Stimulated activated CD8-positive, alpha-beta memory T cell treated with anti-CD3 and anti-CD28 coated beads, Interleukin-12 subunit alpha, Interleukin-12 subunit beta, amount 100 ng/mL, for 24 hours (primary cell): Measurements from ENCODE around the gene SNX2.
"Not testable (repeated sequence)": the region's sequence is repeated elsewhere in the genome, so short reads cannot be mapped to it uniquely, and the experiment has no call there.

Experiments used
- DNase-seq: peaks from one replicate; pipeline ENCODE4 v3.0.0-alpha.2; 2020; ENCODE audit errors: extremely low read depth

The SNX2 gene

GRCh38 chr5:122844136-122844909 is 69.4 kb downstream of the SNX2 start:
- DNase-seq = no peak

- DNase-seq = no peak
These were observed 70.0 kb downstream of the SNX2 start for GRCh38 chr5:122844910-122845228.

- peak; percentile 23 for DNase-seq
These were observed 70.6 kb downstream of the SNX2 start, which contains the start of gene SNX24 for GRCh38 chr5:122845229-122846050. Gene SNX24 (plus strand): TSS chr5:122845613. CDS start chr5:122845634, 21 bp downstream.

- DNase-seq = no peak
These were observed 71.2 kb downstream of the SNX2 start for GRCh38 chr5:122846051-122846550.

- DNase-seq = no peak
These were observed 72.8 kb downstream of the SNX2 start for GRCh38 chr5:122847687-122848081.

GRCh38 chr5:122849771-122850170 is 74.9 kb downstream of the SNX2 start:
- no peak for DNase-seq

- DNase-seq = not testable (repeated sequence)
These were observed 82.7 kb downstream of the SNX2 start for GRCh38 chr5:122857538-122857937.

GRCh38 chr5:122858451-122858850 is 83.6 kb downstream of the SNX2 start:
- DNase-seq = no peak

GRCh38 chr5:122863240-122863639 is 88.4 kb downstream of the SNX2 start:
- no peak for DNase-seq

- no peak for DNase-seq
These were observed 88.8 kb downstream of the SNX2 start for GRCh38 chr5:122863721-122864120.

- no peak for DNase-seq
These were observed 89.5 kb downstream of the SNX2 start for GRCh38 chr5:122864400-122864799.

- DNase-seq = no peak
These were observed 90.0 kb downstream of the SNX2 start for GRCh38 chr5:122864842-122865241.

- no peak for DNase-seq
These were observed 95.5 kb downstream of the SNX2 start for GRCh38 chr5:122870219-122870856.

- no peak for DNase-seq
These were observed 96.8 kb downstream of the SNX2 start for GRCh38 chr5:122871661-122872060.

- DNase-seq = no peak
These were observed 99.4 kb downstream of the SNX2 start for GRCh38 chr5:122874179-122874875.

GRCh38 chr5:122877518-122877917 is 102.6 kb downstream of the SNX2 start:
- DNase-seq = no peak

- no peak for DNase-seq
These were observed 104.2 kb downstream of the SNX2 start for GRCh38 chr5:122879076-122879475.
